HG02798 (cell line): ENCODE data around the gene MCEMP1.

Experiments used
- ATAC-seq: cut with Tn5 transposase; IDR thresholded peaks from one replicate; pipeline ENCODE4 v1.9.1; 2021; ENCODE audit warnings: mild to moderate bottlenecking; ENCODE audit not compliant: unreplicated experiment, poor library complexity

Gene MCEMP1

DNA sequence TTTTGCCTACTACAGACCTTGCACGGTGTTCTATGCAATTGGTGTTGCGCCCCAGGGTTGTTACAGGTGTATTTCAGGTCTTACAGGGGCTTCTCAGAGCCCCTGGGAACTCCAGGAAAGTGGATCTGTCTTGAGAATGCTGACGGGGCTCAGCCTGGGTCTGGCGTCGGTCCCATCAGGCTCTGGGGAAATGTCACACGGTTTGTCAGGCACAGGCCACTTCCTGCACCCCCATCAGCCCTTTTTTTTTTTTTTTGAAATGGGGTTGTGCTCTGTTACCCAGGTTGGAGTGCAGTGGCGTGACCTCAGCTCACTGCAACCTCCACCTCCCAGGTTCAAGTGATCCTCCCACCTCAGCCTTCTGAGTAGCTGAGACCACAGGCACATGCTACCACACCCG lies 41.8 kb downstream of the MCEMP1 start:
- ATAC-seq, result no peak

GRCh38 chr19:7720351-7720750 lies 43.5 kb downstream of the MCEMP1 start:
- ATAC-seq, result no peak

DNA sequence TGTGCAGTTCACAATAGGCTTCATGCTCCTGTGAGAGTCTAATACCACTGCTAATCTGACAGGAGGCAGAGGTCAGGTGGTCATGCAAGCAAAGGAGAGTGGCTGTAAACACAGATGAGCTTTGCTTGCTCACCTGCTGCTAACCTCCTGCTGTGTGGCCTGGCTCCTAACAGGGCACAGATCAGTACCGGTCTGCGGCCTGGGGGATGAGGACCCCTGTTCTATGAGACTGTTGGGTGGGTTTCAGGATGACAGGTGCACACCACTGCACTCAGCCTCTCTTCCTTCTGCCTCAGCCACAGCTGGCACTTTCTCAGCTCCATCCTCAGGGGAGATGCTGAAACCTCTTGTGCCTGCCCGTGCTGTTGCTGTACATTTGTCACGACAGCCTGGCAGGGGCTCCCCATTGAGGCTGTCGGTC lies 45.4 kb downstream of the MCEMP1 start:
- no peak for ATAC-seq

- ATAC-seq, result no peak
Measured at GRCh38 chr19:7725791-7726190, 48.9 kb downstream of the MCEMP1 start.

DNA sequence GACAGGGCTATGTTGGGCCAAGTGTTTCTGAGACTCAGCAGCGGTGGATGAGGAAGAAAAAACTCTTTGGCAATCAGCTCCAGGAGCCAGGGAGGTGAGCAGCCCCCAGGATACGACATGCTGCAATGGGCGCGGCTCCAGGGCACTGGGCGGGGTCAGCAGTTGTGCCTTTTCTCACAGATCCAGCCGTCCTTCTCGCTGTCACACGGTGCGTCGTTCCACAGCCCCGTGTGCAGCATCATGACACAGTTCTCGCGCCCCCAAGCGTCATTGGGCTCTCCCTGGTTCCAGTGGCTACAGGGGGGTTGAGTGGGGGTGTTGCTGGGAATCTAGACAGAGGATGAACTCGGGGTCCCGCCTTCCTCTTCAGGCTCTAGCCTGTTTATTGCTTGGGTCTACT lies 52.3 kb downstream of the MCEMP1 start:
- no peak for ATAC-seq
